ENCODE data around the gene GPBP1.

The GPBP1 gene

GRCh38 chr5:57194653-57195052 lies 20.8 kb downstream of the GPBP1 start:
- TF ChIP-seq, protein P1, sequence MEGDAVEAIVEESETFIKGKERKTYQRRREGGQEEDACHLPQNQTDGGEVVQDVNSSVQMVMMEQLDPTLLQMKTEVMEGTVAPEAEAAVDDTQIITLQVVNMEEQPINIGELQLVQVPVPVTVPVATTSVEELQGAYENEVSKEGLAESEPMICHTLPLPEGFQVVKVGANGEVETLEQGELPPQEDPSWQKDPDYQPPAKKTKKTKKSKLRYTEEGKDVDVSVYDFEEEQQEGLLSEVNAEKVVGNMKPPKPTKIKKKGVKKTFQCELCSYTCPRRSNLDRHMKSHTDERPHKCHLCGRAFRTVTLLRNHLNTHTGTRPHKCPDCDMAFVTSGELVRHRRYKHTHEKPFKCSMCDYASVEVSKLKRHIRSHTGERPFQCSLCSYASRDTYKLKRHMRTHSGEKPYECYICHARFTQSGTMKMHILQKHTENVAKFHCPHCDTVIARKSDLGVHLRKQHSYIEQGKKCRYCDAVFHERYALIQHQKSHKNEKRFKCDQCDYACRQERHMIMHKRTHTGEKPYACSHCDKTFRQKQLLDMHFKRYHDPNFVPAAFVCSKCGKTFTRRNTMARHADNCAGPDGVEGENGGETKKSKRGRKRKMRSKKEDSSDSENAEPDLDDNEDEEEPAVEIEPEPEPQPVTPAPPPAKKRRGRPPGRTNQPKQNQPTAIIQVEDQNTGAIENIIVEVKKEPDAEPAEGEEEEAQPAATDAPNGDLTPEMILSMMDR (IDR thresholded peaks at IDR 0.05; ENCODE audit: poor library complexity, severe bottlenecking) = no peak

GRCh38 chr5:57195060-57195459 lies 21.2 kb downstream of the GPBP1 start:
- H3K36me3 ChIP-seq (ENCODE audit: low read depth) = peaks cover 41% of the 10 kb centered on the region
- H3K4me1 ChIP-seq (ENCODE audit: insufficient read depth, poor library complexity, severe bottlenecking) = peaks cover 11% of the 10 kb centered on the region
- no peak for DNase-seq (ENCODE audit: low spot score)
- ATAC-seq (ENCODE audit: low read depth) = no peak
- no peak overlapping the region for H3K27ac ChIP-seq (ENCODE audit: poor library complexity, severe bottlenecking)
- TF ChIP-seq, protein P1 (IDR thresholded peaks at IDR 0.05; ENCODE audit: poor library complexity, severe bottlenecking) = no peak
- H3K9me3 ChIP-seq (ENCODE audit: severe bottlenecking) = no peaks in the 10 kb centered on the region
- H3K4me3 ChIP-seq (ENCODE audit: severe bottlenecking) = no peak overlapping the region
- H3K27me3 ChIP-seq (ENCODE audit: insufficient read depth, poor library complexity, severe bottlenecking) = no peaks in the 10 kb centered on the region

More at GRCh38 chr5:57194653-57195052, 20.8 kb downstream of the GPBP1 start:
- H3K9me3 ChIP-seq (ENCODE audit: severe bottlenecking) = no peaks in the 10 kb centered on the region
- H3K36me3 ChIP-seq (ENCODE audit: low read depth) = peaks cover 45% of the 10 kb centered on the region
- H3K27ac ChIP-seq (ENCODE audit: poor library complexity, severe bottlenecking) = no peak overlapping the region
- H3K27me3 ChIP-seq (ENCODE audit: insufficient read depth, poor library complexity, severe bottlenecking) = no peaks in the 10 kb centered on the region
- ATAC-seq (ENCODE audit: low read depth) = no peak
- no peak overlapping the region for H3K4me3 ChIP-seq (ENCODE audit: severe bottlenecking)
- peaks cover 10% of the 10 kb centered on the region for H3K4me1 ChIP-seq (ENCODE audit: insufficient read depth, poor library complexity, severe bottlenecking)
- DNase-seq (ENCODE audit: low spot score) = no peak

GRCh38 chr5:57199866-57200265 lies 26.0 kb downstream of the GPBP1 start:
- H3K36me3 ChIP-seq (ENCODE audit: low read depth) = peaks cover 24% of the 10 kb centered on the region
- H3K27me3 ChIP-seq (ENCODE audit: insufficient read depth, poor library complexity, severe bottlenecking) = no peaks in the 10 kb centered on the region
- ATAC-seq (ENCODE audit: low read depth) (peak; percentile 47), DNase-seq (ENCODE audit: low spot score) (no peak)
- H3K4me1 ChIP-seq (ENCODE audit: insufficient read depth, poor library complexity, severe bottlenecking) = peaks cover 20% of the 10 kb centered on the region
- no peak overlapping the region for H3K4me3 ChIP-seq (ENCODE audit: severe bottlenecking)
- peak overlapping the region; percentile 6 for H3K27ac ChIP-seq (ENCODE audit: poor library complexity, severe bottlenecking)
- TF ChIP-seq, protein P1 (IDR thresholded peaks at IDR 0.05; ENCODE audit: poor library complexity, severe bottlenecking) = no peak
- no peaks in the 10 kb centered on the region for H3K9me3 ChIP-seq (ENCODE audit: severe bottlenecking)

- H3K36me3 ChIP-seq (ENCODE audit: low read depth) = peaks cover 8% of the 10 kb centered on the region; the same call in 1 of the 2 replicates
- TF ChIP-seq, protein P1 (IDR thresholded peaks at IDR 0.05; ENCODE audit: poor library complexity, severe bottlenecking) = no peak
- no peak for ATAC-seq (ENCODE audit: low read depth)
These were observed 29.0 kb downstream of the GPBP1 start for GRCh38 chr5:57202811-57203210.

DNA sequence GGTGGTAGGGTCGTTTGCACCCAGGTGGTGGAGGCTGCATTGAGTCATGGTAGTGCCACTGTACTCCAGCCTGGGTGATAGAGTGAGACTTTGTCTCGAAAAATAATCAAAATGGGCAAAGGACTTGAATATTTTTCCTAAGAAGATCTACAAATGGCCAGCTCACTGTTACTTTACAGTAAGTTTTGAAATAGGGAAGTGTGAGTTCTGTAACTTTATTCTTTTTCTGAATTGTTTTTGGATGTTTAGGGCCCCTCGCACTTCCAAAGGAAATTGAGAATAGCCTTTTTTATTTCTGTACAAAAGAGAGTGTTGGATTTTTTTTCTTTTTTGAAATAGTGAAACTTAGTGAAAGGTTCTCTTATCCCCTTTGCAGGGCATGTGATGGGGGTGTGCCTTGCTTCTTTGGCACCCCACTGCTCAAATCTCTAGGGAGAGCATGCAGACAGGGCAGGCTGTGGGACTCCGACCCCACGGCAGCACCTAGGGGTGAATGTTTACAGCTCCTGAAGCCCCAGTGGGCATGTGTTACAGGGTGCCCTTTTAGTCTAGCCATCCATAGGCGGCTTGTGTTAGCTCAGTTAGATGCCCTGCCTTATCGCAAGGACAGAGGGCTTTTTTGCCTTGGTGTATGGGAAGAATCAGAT lies 33.3 kb downstream of the GPBP1 start:
- Histone ChIP-seq H3K9me3 (ENCODE audit: severe bottlenecking) (no peaks in the 10 kb centered on the region), H3K36me3 (ENCODE audit: low read depth) (peaks cover 4% of the 10 kb centered on the region; the same call in 1 of the 2 replicates), H3K27ac (ENCODE audit: poor library complexity, severe bottlenecking) (no peak overlapping the region), H3K27me3 (ENCODE audit: insufficient read depth, poor library complexity, severe bottlenecking) (no peaks in the 10 kb centered on the region), H3K4me3 (ENCODE audit: severe bottlenecking) (no peak overlapping the region), H3K4me1 (ENCODE audit: insufficient read depth, poor library complexity, severe bottlenecking) (peaks cover 25% of the 10 kb centered on the region)
- TF ChIP-seq, protein P1 (IDR thresholded peaks at IDR 0.05; ENCODE audit: poor library complexity, severe bottlenecking) = no peak
- no peak for DNase-seq (ENCODE audit: low spot score)
- ATAC-seq (ENCODE audit: low read depth) = no peak

More at GRCh38 chr5:57202811-57203210, 29.0 kb downstream of the GPBP1 start:
- no peaks in the 10 kb centered on the region for H3K27me3 ChIP-seq (ENCODE audit: insufficient read depth, poor library complexity, severe bottlenecking)
- DNase-seq (ENCODE audit: low spot score) = no peak
- H3K4me1 ChIP-seq (ENCODE audit: insufficient read depth, poor library complexity, severe bottlenecking) = peaks cover 24% of the 10 kb centered on the region
- H3K27ac ChIP-seq (ENCODE audit: poor library complexity, severe bottlenecking) = no peak overlapping the region
- H3K4me3 ChIP-seq (ENCODE audit: severe bottlenecking) = no peak overlapping the region
- H3K9me3 ChIP-seq (ENCODE audit: severe bottlenecking) = no peaks in the 10 kb centered on the region

All from RWPE2 (cell line).